A673 (cell line): Measurements from ENCODE around the gene A4GALT. TPM values are rescaled to one million over a fixed set of nuclear protein-coding genes. Genes with fewer than 3 reads are reported as not detected.

Source experiments
- BruUV-seq: library from RNA; stranded (reverse); fragments of 400-500 nt; replicated peaks from 2 replicates; lab custom pipeline; 2021; lab: Mats Ljungman, UMichigan
- CTCF ChIA-PET: fragments of 300-600 bp; sonication (Branson Sonifier 250); formaldehyde crosslinking; loops from one replicate; lab custom pipeline; 2022; ENCODE audit warnings: antibody characterized with exemption; lab: Charles Lee
- POLR2A ChIA-PET: fragments of 300-600 bp; sonication (Branson Sonifier 250); formaldehyde crosslinking; loops from one replicate; lab custom pipeline; 2022; ENCODE audit warnings: antibody characterized with exemption; ENCODE audit not compliant: low non-redundant PET; lab: Charles Lee
- DNase-seq: peaks from one replicate; pipeline ENCODE4 v3.0.0-alpha.2; 2015; ENCODE audit warnings: low spot score
- H3K27ac ChIP-seq: fragments of 200-600 bp; sonication (generic); 2 replicates; pipeline ENCODE4 v1.5.1; 2016; ENCODE audit warnings: mixed run types, low read depth, mild to moderate bottlenecking, mixed read lengths, antibody characterized with exemption, low read length; ENCODE audit not compliant: poor library complexity, severe bottlenecking
- H3K27me3 ChIP-seq: fragments of 200-600 bp; sonication (generic); replicated peaks from 2 replicates; pipeline ENCODE4 v1.6.1; 2017; ENCODE audit warnings: mixed run types, low read depth, mild to moderate bottlenecking, mixed read lengths, antibody characterized with exemption, low read length; ENCODE audit not compliant: insufficient read depth, poor library complexity
- H3K36me3 ChIP-seq: fragments of 200-600 bp; sonication (generic); 2 replicates; pipeline ENCODE4 v1.6.1; 2016; ENCODE audit warnings: mixed run types, mild to moderate bottlenecking, mixed read lengths, antibody characterized with exemption, low read length; ENCODE audit not compliant: insufficient read depth, poor library complexity, severe bottlenecking
- H3K4me1 ChIP-seq: fragments of 200-600 bp; sonication (generic); 2 replicates; pipeline ENCODE4 v1.6.1; 2017; ENCODE audit warnings: mixed run types, mild to moderate bottlenecking, mixed read lengths, antibody characterized with exemption, low read length; ENCODE audit not compliant: insufficient read depth, poor library complexity, severe bottlenecking
- H3K4me3 ChIP-seq: fragments of 200-600 bp; sonication (generic); 2 replicates; pipeline ENCODE4 v1.5.1; 2016; ENCODE audit warnings: low read depth, mixed run types, mild to moderate bottlenecking, mixed read lengths, low read length; ENCODE audit not compliant: poor library complexity, severe bottlenecking
- H3K9me3 ChIP-seq: fragments of 200-600 bp; sonication (generic); 2 replicates; pipeline ENCODE4 v1.6.1; 2016; ENCODE audit warnings: mixed run types, low read depth, mild to moderate bottlenecking, mixed read lengths, antibody characterized with exemption, low read length; ENCODE audit not compliant: poor library complexity, severe bottlenecking
- CTCF ChIP-seq: fragments of 300-800, 200-600 bp; sonication (generic); conservative IDR thresholded peaks from 2 replicates; pipeline ENCODE4 v1.5.1; 2017; ENCODE audit warnings: low read depth, mild to moderate bottlenecking, antibody characterized with exemption, low read length, moderate library complexity, mixed read lengths
- EZH2 ChIP-seq: fragments of 200-600 bp; sonication (generic); IDR thresholded peaks from 2 replicates; pipeline ENCODE4 v1.6.1; 2017; ENCODE audit warnings: borderline replicate concordance, low read depth, mild to moderate bottlenecking, mixed read lengths, antibody characterized with exemption, low read length; ENCODE audit not compliant: poor library complexity, severe bottlenecking
- intact Hi-C: fragments of 100-400 bp; cut with micrococcal nuclease; formaldehyde crosslinking; loops from one replicate; pipeline ENCODE4 v1.10.0; 2022; ENCODE audit not compliant: unreplicated experiment
- total RNA-seq: library from RNA; stranded (reverse); gene quantifications from 2 replicates; pipeline ENCODE4 v1.2.3, GENCODE V29; 2021

The A4GALT gene
- total RNA-seq, 1 experiment from 2014 or later = 21.9 TPM

GRCh38 chr22:42766860-42767259 is 46.2 kb upstream of the A4GALT start:
- H3K27ac ChIP-seq = no peak overlapping the region
- DNase-seq = no peak
- ChIA-PET CTCF (interaction anchor here (0.6 kb wide), 1 partner anchor 324 kb away, joined by 8 read pairs; no protein-coding TSS in a partner anchor), POLR2A (no interaction called here)
- BruUV-seq = no TSS peak
- H3K36me3 ChIP-seq = no peaks in the 10 kb centered on the region
- H3K4me1 ChIP-seq = no peaks in the 10 kb centered on the region
- no peak for TF ChIP-seq CTCF
- TF ChIP-seq EZH2 = no peak
- H3K27me3 ChIP-seq = no peaks in the 10 kb centered on the region
- no peak overlapping the region for H3K4me3 ChIP-seq
- no peaks in the 10 kb centered on the region for H3K9me3 ChIP-seq
- intact Hi-C loops = no loop called here

GRCh38 chr22:42764895-42765363 is 44.3 kb upstream of the A4GALT start:
- no peak overlapping the region for H3K4me3 ChIP-seq
- no peaks in the 10 kb centered on the region for H3K36me3 ChIP-seq
- no peaks in the 10 kb centered on the region for H3K9me3 ChIP-seq
- POLR2A ChIA-PET = no interaction called here
- BruUV-seq = no TSS peak
- no peak for DNase-seq
- CTCF ChIA-PET = no interaction called here
- no peaks in the 10 kb centered on the region for H3K4me1 ChIP-seq
- intact Hi-C loops = no loop called here
- no peaks in the 10 kb centered on the region for H3K27me3 ChIP-seq
- TF ChIP-seq CTCF = no peak
- no peak for TF ChIP-seq EZH2
- no peak overlapping the region for H3K27ac ChIP-seq

DNA sequence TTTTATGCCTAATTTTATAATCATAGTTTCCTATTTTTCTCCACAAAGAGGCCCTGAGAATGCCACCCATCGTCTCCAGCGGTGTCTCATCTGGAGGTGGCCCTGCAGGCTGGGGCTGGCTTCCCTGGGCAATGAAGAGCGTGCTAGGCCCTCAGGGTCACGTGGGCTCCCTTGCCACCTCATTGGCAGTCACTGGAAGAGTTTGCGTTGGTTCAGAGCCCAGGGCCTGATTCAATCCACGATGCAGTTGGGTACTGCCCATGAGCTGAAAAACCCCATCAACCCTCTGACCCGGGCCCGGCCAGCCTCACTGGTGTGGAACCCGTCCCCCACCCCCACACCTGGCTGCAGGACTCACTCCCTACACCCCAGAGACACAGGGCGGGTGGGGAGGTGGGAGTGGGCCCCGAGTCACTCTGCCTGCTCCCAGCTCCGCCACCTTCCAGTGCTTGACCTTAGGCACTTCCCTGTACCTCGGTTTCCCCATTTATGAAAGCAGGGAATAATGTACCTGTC is 43.4 kb upstream of the A4GALT start:
- intact Hi-C loops = no loop called here
- POLR2A ChIA-PET = no interaction called here
- no TSS peak for BruUV-seq

More for the DNA sequence above, 43.4 kb upstream of the A4GALT start:
- CTCF ChIA-PET = no interaction called here
- no peaks in the 10 kb centered on the region for H3K4me1 ChIP-seq
- H3K27me3 ChIP-seq = no peaks in the 10 kb centered on the region
- H3K27ac ChIP-seq = no peak overlapping the region
- no peak overlapping the region for H3K4me3 ChIP-seq
- no peak for DNase-seq
- no peaks in the 10 kb centered on the region for H3K36me3 ChIP-seq
- H3K9me3 ChIP-seq = no peaks in the 10 kb centered on the region
- TF ChIP-seq CTCF = no peak
- no peak for TF ChIP-seq EZH2
